Measurements from ENCODE around the gene SLC7A6.

- TF ChIP-seq, protein P1, sequence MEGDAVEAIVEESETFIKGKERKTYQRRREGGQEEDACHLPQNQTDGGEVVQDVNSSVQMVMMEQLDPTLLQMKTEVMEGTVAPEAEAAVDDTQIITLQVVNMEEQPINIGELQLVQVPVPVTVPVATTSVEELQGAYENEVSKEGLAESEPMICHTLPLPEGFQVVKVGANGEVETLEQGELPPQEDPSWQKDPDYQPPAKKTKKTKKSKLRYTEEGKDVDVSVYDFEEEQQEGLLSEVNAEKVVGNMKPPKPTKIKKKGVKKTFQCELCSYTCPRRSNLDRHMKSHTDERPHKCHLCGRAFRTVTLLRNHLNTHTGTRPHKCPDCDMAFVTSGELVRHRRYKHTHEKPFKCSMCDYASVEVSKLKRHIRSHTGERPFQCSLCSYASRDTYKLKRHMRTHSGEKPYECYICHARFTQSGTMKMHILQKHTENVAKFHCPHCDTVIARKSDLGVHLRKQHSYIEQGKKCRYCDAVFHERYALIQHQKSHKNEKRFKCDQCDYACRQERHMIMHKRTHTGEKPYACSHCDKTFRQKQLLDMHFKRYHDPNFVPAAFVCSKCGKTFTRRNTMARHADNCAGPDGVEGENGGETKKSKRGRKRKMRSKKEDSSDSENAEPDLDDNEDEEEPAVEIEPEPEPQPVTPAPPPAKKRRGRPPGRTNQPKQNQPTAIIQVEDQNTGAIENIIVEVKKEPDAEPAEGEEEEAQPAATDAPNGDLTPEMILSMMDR (IDR thresholded peaks at IDR 0.05): no peak
- no peak for TF ChIP-seq POLR2A (IDR thresholded peaks at IDR 0.05)
Measured at GRCh38 chr16:68257251-68257905, 6.9 kb upstream of the SLC7A6 start.
